GM12878 (cell line): ENCODE results near the gene TMEM61.
"Not testable (repeated sequence)": the region's sequence is repeated elsewhere in the genome, so short reads cannot be mapped to it uniquely, and the experiment has no call there.

Experiments used
- BHLHE40 ChIP-seq, 2 experiments: fragments of 450-650 bp in 1 of 2; IDR thresholded peaks; 2 replicates each; pipeline ENCODE4 v1.6.1; 2011 to 2017; ENCODE audit warnings: low read depth in 2 of 2, borderline replicate concordance in 1 of 2, improper control_type of control experiment in 1 of 2, low read length in 1 of 2, mild to moderate bottlenecking in 1 of 2
- CTCF ChIP-seq, 3 experiments: IDR thresholded peaks in 2 of 3; conservative IDR thresholded peaks in 1 of 3; 2 replicates each; pipeline ENCODE4 v1.5.1; 2011; ENCODE audit warnings: low read depth in 3 of 3, low read length in 3 of 3, mild to moderate bottlenecking in 3 of 3, control low read depth in 2 of 3, moderate library complexity in 2 of 3, inconsistent platforms in 1 of 3, mixed read lengths in 1 of 3; ENCODE audit not compliant: control insufficient read depth in 2 of 3, insufficient read depth in 1 of 3; ENCODE audit errors: extremely low read depth in 1 of 3
- DPF2 ChIP-seq: fragments of 450-650 bp; IDR thresholded peaks from 2 replicates; pipeline ENCODE4 v1.6.1; 2017; ENCODE audit warnings: mild to moderate bottlenecking
- EZH2 ChIP-seq: IDR thresholded peaks from 2 replicates; pipeline ENCODE4 v1.6.1; 2012; ENCODE audit warnings: low read depth, mild to moderate bottlenecking, control low read depth, inconsistent platforms, low read length, borderline replicate concordance; ENCODE audit not compliant: control insufficient read depth
- MAX ChIP-seq: IDR thresholded peaks from 2 replicates; pipeline ENCODE4 v1.6.1; 2012; ENCODE audit warnings: low read depth, low read length, improper control_type of control experiment
- MTA3 ChIP-seq: IDR thresholded peaks from 2 replicates; pipeline ENCODE4 v1.6.1; 2012; ENCODE audit warnings: low read length, inconsistent platforms, borderline replicate concordance
- NR2F1 ChIP-seq: fragments of 450-650 bp; conservative IDR thresholded peaks from 2 replicates; pipeline ENCODE4 v1.6.1; 2017; ENCODE audit warnings: mild to moderate bottlenecking
- POLR2A ChIP-seq: IDR thresholded peaks from 2 replicates; pipeline ENCODE4 v1.6.1; 2011; ENCODE audit warnings: low read depth, mild to moderate bottlenecking, low read length

- TF ChIP-seq BHLHE40 (IDR thresholded peaks at IDR 0.05; ENCODE audit: borderline replicate concordance in 1 of 2, low read depth in 2 of 2, low read length in 1 of 2); CTCF (IDR thresholded peaks at IDR 0.05 in 2 of 3, conservative IDR thresholded peaks at IDR 0.05 in 1 of 3; ENCODE audit: control insufficient read depth in 2 of 3, extremely low read depth in 1 of 3, insufficient read depth in 1 of 3, low read depth in 3 of 3, low read length in 3 of 3); MAX; EZH2; DPF2; MTA3; POLR2A; NR2F1: not testable (repeated sequence)
Measured at GRCh38 chr1:54938955-54939354, 41.5 kb upstream of the TMEM61 start.
